Omental fat pad (tissue), 4 donors: ENCODE data around the gene NRF1. TPM values are rescaled to one million over a fixed set of nuclear protein-coding genes. Genes with fewer than 3 reads are reported as not detected.

Experiments used
- ATAC-seq: fragments of 150-250 bp; one replicate; pipeline ENCODE4 v1.9.1; 2016; ENCODE audit warnings: mild to moderate bottlenecking, moderate library complexity; ENCODE audit not compliant: low FRiP score
- DNase-seq: peaks from one replicate; pipeline ENCODE4 v3.0.0-alpha.2; 2019; ENCODE audit warnings: low spot score
- total RNA-seq, 4 donors: library from RNA; depleted of rRNA; stranded (reverse); fragments of >200 nt; gene quantifications; one replicate each; pipeline ENCODE4 v1.1.0, GENCODE V29; 2016
- TF ChIP-seq, protein P1 (sequence below), 3 donors: fragments of 450-650 bp; IDR thresholded peaks; one replicate each; pipeline ENCODE4 v1.5.1; 2016 to 2017; ENCODE audit warnings: antibody characterized with exemption in 3 of 3, mild to moderate bottlenecking in 3 of 3, moderate library complexity in 2 of 3

Gene NRF1
- total RNA-seq, 4 donors from 2014 or later: 11.7 to 32.3 (median 16.6) TPM

DNA sequence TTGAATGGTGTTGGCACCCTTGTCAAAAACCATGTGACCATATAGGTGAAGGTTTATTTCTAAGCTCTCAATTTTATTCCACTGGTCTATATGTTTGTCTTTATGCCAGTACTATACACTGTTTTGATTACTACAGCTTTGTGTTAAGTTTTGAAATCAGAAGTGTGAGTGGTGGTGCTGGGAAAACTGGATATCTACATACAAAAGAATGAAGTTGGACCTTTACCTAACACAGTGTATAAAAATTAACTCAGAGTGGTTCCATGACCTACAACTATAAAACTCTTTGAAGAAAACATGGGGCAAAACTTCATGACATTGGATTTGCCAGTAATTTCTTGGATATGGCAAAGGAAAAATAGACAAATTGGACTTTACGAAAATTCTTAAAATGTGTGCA, 112.2 kb downstream of the NRF1 start:
- ATAC-seq (no peak), DNase-seq (no peak)
- TF ChIP-seq, protein P1, sequence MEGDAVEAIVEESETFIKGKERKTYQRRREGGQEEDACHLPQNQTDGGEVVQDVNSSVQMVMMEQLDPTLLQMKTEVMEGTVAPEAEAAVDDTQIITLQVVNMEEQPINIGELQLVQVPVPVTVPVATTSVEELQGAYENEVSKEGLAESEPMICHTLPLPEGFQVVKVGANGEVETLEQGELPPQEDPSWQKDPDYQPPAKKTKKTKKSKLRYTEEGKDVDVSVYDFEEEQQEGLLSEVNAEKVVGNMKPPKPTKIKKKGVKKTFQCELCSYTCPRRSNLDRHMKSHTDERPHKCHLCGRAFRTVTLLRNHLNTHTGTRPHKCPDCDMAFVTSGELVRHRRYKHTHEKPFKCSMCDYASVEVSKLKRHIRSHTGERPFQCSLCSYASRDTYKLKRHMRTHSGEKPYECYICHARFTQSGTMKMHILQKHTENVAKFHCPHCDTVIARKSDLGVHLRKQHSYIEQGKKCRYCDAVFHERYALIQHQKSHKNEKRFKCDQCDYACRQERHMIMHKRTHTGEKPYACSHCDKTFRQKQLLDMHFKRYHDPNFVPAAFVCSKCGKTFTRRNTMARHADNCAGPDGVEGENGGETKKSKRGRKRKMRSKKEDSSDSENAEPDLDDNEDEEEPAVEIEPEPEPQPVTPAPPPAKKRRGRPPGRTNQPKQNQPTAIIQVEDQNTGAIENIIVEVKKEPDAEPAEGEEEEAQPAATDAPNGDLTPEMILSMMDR (IDR thresholded peaks at IDR 0.05): no peak

DNA sequence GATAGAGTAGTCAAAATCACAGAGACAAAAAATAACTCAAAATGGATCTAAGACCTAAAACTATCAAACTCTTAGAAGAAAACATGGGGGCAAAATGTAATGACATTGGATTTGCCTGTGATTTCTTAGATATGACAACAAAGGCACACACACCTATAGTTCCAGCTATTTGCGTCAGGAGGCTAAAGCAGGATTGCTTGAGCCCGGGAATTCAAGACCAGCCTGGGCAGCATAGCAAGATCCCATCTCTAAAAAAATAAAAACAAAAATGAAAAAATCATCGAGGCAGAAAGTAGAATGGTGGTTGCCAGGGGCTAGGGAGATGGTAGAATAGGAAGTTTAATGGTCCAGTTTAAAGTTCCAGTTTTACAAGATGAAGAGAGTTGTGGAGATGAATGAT, 113.3 kb downstream of the NRF1 start:
- DNase-seq (no peak), ATAC-seq (no peak)
- TF ChIP-seq, protein P1 (IDR thresholded peaks at IDR 0.05): no peak

DNA sequence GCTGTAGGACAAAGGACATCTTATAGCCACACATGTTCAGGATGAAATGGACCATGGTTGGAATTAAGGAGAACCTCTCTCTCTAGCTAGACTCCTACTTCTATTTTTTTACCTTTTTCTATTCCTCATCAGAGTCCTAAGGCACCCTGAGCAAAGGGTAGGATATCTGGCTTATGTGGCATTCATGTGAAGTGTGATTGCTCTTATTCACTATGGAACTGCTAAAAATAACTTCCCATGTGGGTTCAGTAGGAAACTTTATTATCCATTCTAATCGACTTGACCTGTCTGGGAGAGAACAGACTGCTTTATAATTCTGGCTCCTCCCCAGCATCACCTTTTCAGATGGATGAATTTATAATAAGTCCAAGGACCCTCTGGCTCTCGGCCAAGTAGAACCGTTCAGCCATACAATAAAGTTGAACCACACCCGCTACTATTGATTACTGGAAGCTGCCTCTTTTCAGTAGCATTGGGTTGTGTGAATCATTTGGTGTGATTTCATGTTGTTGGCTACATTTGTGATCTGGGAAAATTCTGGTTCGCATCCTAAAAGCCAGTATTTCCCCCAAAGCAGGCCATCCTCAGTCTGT, 117.5 kb downstream of the NRF1 start:
- DNase-seq: no peak
- ATAC-seq: no peak
- TF ChIP-seq, protein P1 (IDR thresholded peaks at IDR 0.05): no peak

- DNase-seq: no peak
- TF ChIP-seq, protein P1 (IDR thresholded peaks at IDR 0.05): no peak
- ATAC-seq: no peak
Measured at GRCh38 chr7:129729511-129729910, 118.0 kb downstream of the NRF1 start.

GRCh38 chr7:129730159-129730558, 118.6 kb downstream of the NRF1 start:
- DNase-seq (no peak), ATAC-seq (no peak)

DNA sequence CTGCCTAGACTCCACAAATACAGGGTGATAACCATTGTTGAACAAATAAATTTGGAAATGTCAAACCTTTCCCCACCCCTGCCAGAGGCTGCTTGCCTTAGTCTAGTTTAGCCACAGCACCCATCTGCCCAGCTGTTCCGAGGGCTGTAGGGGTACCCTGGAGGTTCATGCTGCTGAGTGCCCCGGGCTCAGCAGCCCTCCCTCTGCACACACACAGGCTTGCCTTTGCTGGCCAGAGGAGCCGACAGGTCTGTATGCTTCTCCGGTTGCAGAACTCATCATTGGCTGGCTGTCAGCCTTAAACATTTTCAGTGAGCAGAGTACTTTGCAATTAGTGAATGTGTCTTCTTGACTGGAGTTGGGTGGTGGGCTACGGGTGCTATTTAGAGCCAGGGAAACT, 122.9 kb downstream of the NRF1 start:
- DNase-seq (no peak), ATAC-seq (no peak)
- TF ChIP-seq, protein P1 (IDR thresholded peaks at IDR 0.05): no peak

More at GRCh38 chr7:129730159-129730558, 118.6 kb downstream of the NRF1 start:
- TF ChIP-seq, protein P1 (IDR thresholded peaks at IDR 0.05): no peak

GRCh38 chr7:129739427-129739826, 127.9 kb downstream of the NRF1 start:
- TF ChIP-seq, protein P1 (IDR thresholded peaks at IDR 0.05): no peak
- DNase-seq (no peak), ATAC-seq (no peak)
